ACC112 (cell line): ENCODE data around the gene CADM2.

ENCODE experiments used
- H2AFZ ChIP-seq: fragments of 200-600 bp; sonication (generic); one replicate; pipeline ENCODE4 v1.6.0; 2017; ENCODE audit warnings: antibody characterized with exemption, low read length; ENCODE audit not compliant: unreplicated experiment
- H3K27ac ChIP-seq: fragments of 200-600 bp; sonication (generic); 2 replicates; pipeline ENCODE4 v1.5.1; 2014; ENCODE audit warnings: low read depth, mild to moderate bottlenecking, antibody characterized with exemption, low read length, moderate library complexity
- H3K27me3 ChIP-seq: fragments of 200-600 bp; sonication (generic); 2 replicates; pipeline ENCODE4 v1.6.1; 2014; ENCODE audit warnings: mild to moderate bottlenecking, antibody characterized with exemption, low read length, moderate library complexity, mixed read lengths; ENCODE audit not compliant: insufficient read depth
- H3K36me3 ChIP-seq: fragments of 200-600 bp; sonication (generic); 2 replicates; pipeline ENCODE4 v1.6.1; 2016; ENCODE audit warnings: mild to moderate bottlenecking, antibody characterized with exemption, low read length, moderate library complexity, mixed read lengths; ENCODE audit not compliant: insufficient read depth
- H3K4me1 ChIP-seq: fragments of 200-600 bp; sonication (generic); one replicate; pipeline ENCODE4 v1.6.1; 2016; ENCODE audit warnings: low read length, mixed read lengths; ENCODE audit not compliant: insufficient read depth, unreplicated experiment, control insufficient read depth
- H3K4me3 ChIP-seq: fragments of 200-600 bp; sonication (generic); 2 replicates; pipeline ENCODE4 v1.5.1; 2014; ENCODE audit warnings: mild to moderate bottlenecking, low read depth, low read length
- H3K79me2 ChIP-seq: fragments of 200-600 bp; sonication (generic); one replicate; pipeline ENCODE4 v1.6.0; 2016; ENCODE audit warnings: low read length; ENCODE audit not compliant: control insufficient read depth, unreplicated experiment, insufficient read depth

The CADM2 gene

GRCh38 chr3:84962415-84962814 is 3.6 kb downstream of the CADM2 start:
- no peaks in the 10 kb centered on the region for H3K36me3 ChIP-seq
- no peak overlapping the region for H3K27ac ChIP-seq
- peaks cover 43% of the 10 kb centered on the region for H3K27me3 ChIP-seq
- H3K79me2 ChIP-seq, result no peaks in the 10 kb centered on the region
- H3K4me1 ChIP-seq, result no peaks in the 10 kb centered on the region
- no peak overlapping the region for H2AFZ ChIP-seq
- no peak overlapping the region for H3K4me3 ChIP-seq

GRCh38 chr3:84963137-84963536 is 4.3 kb downstream of the CADM2 start:
- peaks cover 37% of the 10 kb centered on the region for H3K27me3 ChIP-seq
- H2AFZ ChIP-seq, result no peak overlapping the region
- no peak overlapping the region for H3K27ac ChIP-seq
- H3K4me1 ChIP-seq, result no peaks in the 10 kb centered on the region
- H3K4me3 ChIP-seq, result no peak overlapping the region
- H3K79me2 ChIP-seq, result no peaks in the 10 kb centered on the region
- no peaks in the 10 kb centered on the region for H3K36me3 ChIP-seq

- Histone ChIP-seq H3K79me2 (no peaks in the 10 kb centered on the region), H2AFZ (no peak overlapping the region), H3K36me3 (no peaks in the 10 kb centered on the region), H3K4me3 (no peak overlapping the region), H3K27ac (no peak overlapping the region), H3K4me1 (no peaks in the 10 kb centered on the region), H3K27me3 (peaks cover 17% of the 10 kb centered on the region)
These were observed 6.4 kb downstream of the CADM2 start for GRCh38 chr3:84965141-84965540.

GRCh38 chr3:84967767-84968581 is 9.2 kb downstream of the CADM2 start:
- no peaks in the 10 kb centered on the region for H3K36me3 ChIP-seq
- no peaks in the 10 kb centered on the region for H3K27me3 ChIP-seq
- H3K27ac ChIP-seq, result no peak overlapping the region
- no peak overlapping the region for H2AFZ ChIP-seq
- H3K79me2 ChIP-seq, result no peaks in the 10 kb centered on the region
- H3K4me1 ChIP-seq, result no peaks in the 10 kb centered on the region
- H3K4me3 ChIP-seq, result no peak overlapping the region

- Histone ChIP-seq H3K79me2 (no peaks in the 10 kb centered on the region), H3K27me3 (no peaks in the 10 kb centered on the region), H3K27ac (no peak overlapping the region), H3K4me3 (no peak overlapping the region), H3K36me3 (no peaks in the 10 kb centered on the region), H2AFZ (no peak overlapping the region), H3K4me1 (no peaks in the 10 kb centered on the region)
These were observed 10.0 kb downstream of the CADM2 start for GRCh38 chr3:84968701-84969235.

GRCh38 chr3:84974347-84974746 is 15.6 kb downstream of the CADM2 start:
- no peak overlapping the region for H3K27ac ChIP-seq
- H3K79me2 ChIP-seq, result no peaks in the 10 kb centered on the region

GRCh38 chr3:84977021-84977420 is 18.2 kb downstream of the CADM2 start:
- Histone ChIP-seq H3K4me3 (no peak overlapping the region), H3K4me1 (no peaks in the 10 kb centered on the region), H3K27ac (no peak overlapping the region), H3K36me3 (no peaks in the 10 kb centered on the region), H3K27me3 (no peaks in the 10 kb centered on the region), H2AFZ (no peak overlapping the region), H3K79me2 (no peaks in the 10 kb centered on the region)

More at GRCh38 chr3:84974347-84974746, 15.6 kb downstream of the CADM2 start:
- no peaks in the 10 kb centered on the region for H3K27me3 ChIP-seq
- no peaks in the 10 kb centered on the region for H3K4me1 ChIP-seq
- H2AFZ ChIP-seq, result no peak overlapping the region
- H3K36me3 ChIP-seq, result no peaks in the 10 kb centered on the region
- H3K4me3 ChIP-seq, result no peak overlapping the region

- Histone ChIP-seq H3K79me2 (no peaks in the 10 kb centered on the region), H3K4me3 (no peak overlapping the region), H3K36me3 (no peaks in the 10 kb centered on the region), H3K27ac (no peak overlapping the region), H2AFZ (no peak overlapping the region), H3K27me3 (no peaks in the 10 kb centered on the region), H3K4me1 (no peaks in the 10 kb centered on the region)
These were observed 20.1 kb downstream of the CADM2 start for GRCh38 chr3:84978843-84979242.

GRCh38 chr3:84980011-84980410 is 21.2 kb downstream of the CADM2 start:
- H3K4me1 ChIP-seq, result no peaks in the 10 kb centered on the region
- no peak overlapping the region for H3K4me3 ChIP-seq
- no peaks in the 10 kb centered on the region for H3K79me2 ChIP-seq
- H3K27ac ChIP-seq, result no peak overlapping the region
- H3K27me3 ChIP-seq, result no peaks in the 10 kb centered on the region
- H3K36me3 ChIP-seq, result no peaks in the 10 kb centered on the region
- H2AFZ ChIP-seq, result no peak overlapping the region

GRCh38 chr3:84980456-84980855 is 21.7 kb downstream of the CADM2 start:
- Histone ChIP-seq H3K79me2 (no peaks in the 10 kb centered on the region), H3K27me3 (no peaks in the 10 kb centered on the region), H3K4me3 (no peak overlapping the region), H3K4me1 (no peaks in the 10 kb centered on the region), H2AFZ (no peak overlapping the region), H3K36me3 (no peaks in the 10 kb centered on the region), H3K27ac (no peak overlapping the region)

GRCh38 chr3:84983490-84983889 is 24.7 kb downstream of the CADM2 start:
- Histone ChIP-seq H3K4me3 (no peak overlapping the region), H3K36me3 (no peaks in the 10 kb centered on the region), H2AFZ (no peak overlapping the region), H3K79me2 (no peaks in the 10 kb centered on the region), H3K27me3 (no peaks in the 10 kb centered on the region), H3K4me1 (no peaks in the 10 kb centered on the region), H3K27ac (no peak overlapping the region)
